CD4-positive, alpha-beta T cell (primary cell): Measurements from ENCODE around the gene SLC25A5. TPM values are rescaled to one million over a fixed set of nuclear protein-coding genes. Genes with fewer than 3 reads are reported as not detected.

Source experiments
- ATAC-seq: fragments of 200-7000 bp; cut with Tn5 transposase; one replicate; pipeline ENCODE4 v1.10.0; 2022; ENCODE audit warnings: mild to moderate bottlenecking; ENCODE audit not compliant: poor library complexity
- CTCF ChIA-PET: fragments of 350-600 bp; sonication (Branson Sonifier 250); formaldehyde crosslinking; loops from one replicate; lab custom pipeline; 2021; ENCODE audit warnings: antibody characterized with exemption, inconsistent platforms; lab: Charles Lee
- POLR2A ChIA-PET: fragments of 350-600 bp; sonication (Branson Sonifier 250); formaldehyde crosslinking; loops from one replicate; lab custom pipeline; 2021; ENCODE audit warnings: antibody characterized with exemption, inconsistent platforms; lab: Charles Lee
- DNase-seq, 14 experiments: peaks; one replicate each; pipeline ENCODE4 v3.0.0-alpha.2; 2013 to 2020; ENCODE audit warnings: mixed read lengths in 2 of 14
- H3K27ac ChIP-seq, 2 donors: one replicate each; pipeline versions ENCODE4 v1.5.1 to v1.7.0; 2013; ENCODE audit warnings: low read length in 2 of 2, low read depth in 1 of 2, mild to moderate bottlenecking in 1 of 2
- H3K27me3 ChIP-seq, 2 experiments: 1 replicate in 1 of 2; 2 replicates in 1 of 2; pipeline versions ENCODE4 v1.6.1 to v1.7.0; 2013; ENCODE audit warnings: low read length in 2 of 2, control low read depth in 1 of 2, mild to moderate bottlenecking in 1 of 2, moderate library complexity in 1 of 2; ENCODE audit not compliant: insufficient read depth in 2 of 2, control insufficient read depth in 1 of 2
- H3K36me3 ChIP-seq: one replicate; pipeline ENCODE4 v1.6.1; 2013; ENCODE audit warnings: low read length, control low read depth; ENCODE audit not compliant: insufficient read depth
- H3K4me1 ChIP-seq: one replicate; pipeline ENCODE4 v1.6.1; 2013; ENCODE audit warnings: low read length, control low read depth; ENCODE audit not compliant: insufficient read depth
- H3K4me3 ChIP-seq: one replicate; pipeline ENCODE4 v1.5.1; 2013; ENCODE audit warnings: mild to moderate bottlenecking, low read length, moderate library complexity
- H3K9me3 ChIP-seq, 2 experiments: 1 replicate in 1 of 2; 2 replicates in 1 of 2; pipeline versions ENCODE4 v1.6.1 to v1.7.0; 2013; ENCODE audit warnings: low read length in 2 of 2, mild to moderate bottlenecking in 2 of 2, control low read depth in 1 of 2, moderate library complexity in 1 of 2; ENCODE audit not compliant: control insufficient read depth in 1 of 2, insufficient read depth in 1 of 2
- H3K27ac Mint-ChIP-seq: one replicate; pipeline ENCODE4 v1.8.0; 2020; ENCODE audit warnings: mixed read lengths
- H3K27me3 Mint-ChIP-seq: one replicate; pipeline ENCODE4 v1.8.0; 2021; ENCODE audit warnings: mixed read lengths
- H3K36me3 Mint-ChIP-seq: one replicate; pipeline ENCODE4 v1.8.0; 2021; ENCODE audit warnings: low read depth, mixed read lengths
- H3K4me1 Mint-ChIP-seq: one replicate; pipeline ENCODE4 v1.8.0; 2021; ENCODE audit warnings: low read depth, mixed read lengths
- H3K4me3 Mint-ChIP-seq: one replicate; pipeline ENCODE4 v1.8.0; 2020; ENCODE audit warnings: mild to moderate bottlenecking, mixed read lengths
- H3K9me3 Mint-ChIP-seq: one replicate; pipeline ENCODE4 v1.8.0; 2020; ENCODE audit warnings: mixed read lengths
- intact Hi-C, 2 experiments: fragments of 100-400 bp; cut with DNase I in 1 of 2; cut with micrococcal nuclease in 1 of 2; formaldehyde crosslinking; loops; one replicate each; pipeline versions ENCODE4 v1.15.1 to v1.9.0; 2023 to 2025; cut with DNase I, micrococcal nuclease
- total RNA-seq, 174 experiments: library from RNA in 2 of 174; stranded (reverse) in 2 of 174; gene quantifications; one replicate each; pipeline ENCODE4 v1.2.3 and lab custom pipeline; 2021 to 2026
- TF ChIP-seq, protein P1 (sequence below): fragments of 200-600 bp; IDR thresholded peaks from one replicate; pipeline ENCODE4 v1.8.0; 2022; ENCODE audit warnings: antibody characterized with exemption, mild to moderate bottlenecking

Gene SLC25A5
- total RNA-seq, 2 experiments from 2014 or later = 160 to 161 TPM

GRCh38 chrX:119516157-119516702 is 48.0 kb downstream of the SLC25A5 start:
- Mint-ChIP-seq H3K36me3 (no peaks in the 10 kb centered on the region), H3K27me3 (no peaks in the 10 kb centered on the region), H3K9me3 (no peaks in the 10 kb centered on the region), H3K4me3 (no peak overlapping the region), H3K4me1 (peaks cover 5% of the 10 kb centered on the region), H3K27ac (no peak overlapping the region)
- ATAC-seq = peak; percentile 96
- TF ChIP-seq, protein P1, sequence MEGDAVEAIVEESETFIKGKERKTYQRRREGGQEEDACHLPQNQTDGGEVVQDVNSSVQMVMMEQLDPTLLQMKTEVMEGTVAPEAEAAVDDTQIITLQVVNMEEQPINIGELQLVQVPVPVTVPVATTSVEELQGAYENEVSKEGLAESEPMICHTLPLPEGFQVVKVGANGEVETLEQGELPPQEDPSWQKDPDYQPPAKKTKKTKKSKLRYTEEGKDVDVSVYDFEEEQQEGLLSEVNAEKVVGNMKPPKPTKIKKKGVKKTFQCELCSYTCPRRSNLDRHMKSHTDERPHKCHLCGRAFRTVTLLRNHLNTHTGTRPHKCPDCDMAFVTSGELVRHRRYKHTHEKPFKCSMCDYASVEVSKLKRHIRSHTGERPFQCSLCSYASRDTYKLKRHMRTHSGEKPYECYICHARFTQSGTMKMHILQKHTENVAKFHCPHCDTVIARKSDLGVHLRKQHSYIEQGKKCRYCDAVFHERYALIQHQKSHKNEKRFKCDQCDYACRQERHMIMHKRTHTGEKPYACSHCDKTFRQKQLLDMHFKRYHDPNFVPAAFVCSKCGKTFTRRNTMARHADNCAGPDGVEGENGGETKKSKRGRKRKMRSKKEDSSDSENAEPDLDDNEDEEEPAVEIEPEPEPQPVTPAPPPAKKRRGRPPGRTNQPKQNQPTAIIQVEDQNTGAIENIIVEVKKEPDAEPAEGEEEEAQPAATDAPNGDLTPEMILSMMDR = peak; percentile 69
- CTCF ChIA-PET = interaction anchor here (0.6 to 2.3 kb wide), 10 partner anchors 9 to 371 kb away, joined by 3 to 7 read pairs (median 4); no protein-coding TSS in a partner anchor
- H3K9me3 ChIP-seq = no peaks in the 10 kb centered on the region
- no peak overlapping the region for H3K27ac ChIP-seq
- H3K36me3 ChIP-seq = no peaks in the 10 kb centered on the region
- peak in 12 of 14 experiments; percentile 4 to 77 (median 18) for DNase-seq
- peaks cover 2% of the 10 kb centered on the region for H3K4me1 ChIP-seq
- no peak overlapping the region for H3K4me3 ChIP-seq
- intact Hi-C loops = loop anchor here (1.0 to 5.0 kb wide), 5 partner anchors 213 to 365 kb away; no protein-coding TSS in a partner anchor
- POLR2A ChIA-PET = interaction anchor here (1.3 kb wide), 1 partner anchor 275 kb away, joined by 4 read pairs; the partner anchor contains the start of gene RPL39
- H3K27me3 ChIP-seq = no peaks in the 10 kb centered on the region

DNA sequence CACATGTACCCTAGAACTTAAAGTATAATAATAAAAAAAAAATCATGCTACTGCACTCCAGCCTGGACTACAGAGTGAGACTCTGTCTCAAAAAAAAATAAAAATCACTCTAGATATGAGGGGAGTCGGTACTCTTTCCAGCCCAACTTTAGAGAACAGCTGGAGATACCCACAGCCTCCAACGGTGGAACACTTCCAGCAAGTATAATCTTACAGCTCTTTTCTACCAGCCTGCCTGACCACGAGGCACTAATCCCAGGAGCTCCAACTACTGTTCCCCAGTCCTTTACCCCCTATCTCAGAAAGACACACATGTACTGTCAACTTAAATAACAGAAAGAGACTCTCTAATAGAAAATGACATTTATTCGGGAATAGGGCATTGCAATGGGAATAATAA is 50.1 kb downstream of the SLC25A5 start:
- Histone ChIP-seq H3K27ac (no peak overlapping the region), H3K4me1 (peaks cover 2% of the 10 kb centered on the region), H3K36me3 (no peaks in the 10 kb centered on the region), H3K9me3 (no peaks in the 10 kb centered on the region), H3K27me3 (no peaks in the 10 kb centered on the region), H3K4me3 (no peak overlapping the region)
- Mint-ChIP-seq H3K27me3 (no peaks in the 10 kb centered on the region), H3K4me3 (no peak overlapping the region), H3K27ac (no peak overlapping the region), H3K36me3 (no peaks in the 10 kb centered on the region), H3K4me1 (peaks cover 5% of the 10 kb centered on the region), H3K9me3 (no peaks in the 10 kb centered on the region)
- intact Hi-C loops = loop anchor here in 1 of 2 experiments (5.0 kb wide), 1 partner anchor 259 kb away; no protein-coding TSS in a partner anchor
- CTCF ChIA-PET = no interaction called here
- TF ChIP-seq, protein P1 = no peak
- DNase-seq (no peak), ATAC-seq (no peak)
- POLR2A ChIA-PET = no interaction called here

Other genes with a start within 250 kb of the SLC25A5 start
- 10 to 100 TPM; 14.9 to 16.0 TPM for gene PGRMC1, start 232.2 kb upstream of the SLC25A5 start, total RNA-seq
- gene SLC25A43, start 69.1 kb upstream of the SLC25A5 start, total RNA-seq = 1 to 10 TPM in 1 of 2 experiments, under 1 TPM in 1; 0.91 to 1.0 TPM
- 10 to 100 TPM; 25.1 to 27.0 TPM for gene STEEP1, start 97.0 kb downstream of the SLC25A5 start, total RNA-seq
- gene UBE2A, start 106.1 kb downstream of the SLC25A5 start, total RNA-seq = 100 to 1,000 TPM in 1 of 2 experiments, 10 to 100 TPM in 1; 88.8 to 101 TPM
- 10 to 100 TPM; 16.4 to 16.5 TPM for gene NKRF, start 138.0 kb downstream of the SLC25A5 start, total RNA-seq
- 100 to 1,000 TPM; 132 to 134 TPM for gene SEPTIN6, start 224.7 kb downstream of the SLC25A5 start, total RNA-seq